Activated CD8-positive, alpha-beta memory T cell treated with anti-CD3 and anti-CD28 coated beads, Interleukin-2, amount 50 U/mL, for 1 hour (primary cell): Measurements from ENCODE around the gene KDM1B.
A peak's percentile ranks its signal among the peaks of the same experiment; 100 is the strongest.

Experiments
- DNase-seq: peaks from one replicate; pipeline ENCODE4 v3.0.0-alpha.2; 2020; ENCODE audit errors: extremely low read depth

The KDM1B gene

DNA sequence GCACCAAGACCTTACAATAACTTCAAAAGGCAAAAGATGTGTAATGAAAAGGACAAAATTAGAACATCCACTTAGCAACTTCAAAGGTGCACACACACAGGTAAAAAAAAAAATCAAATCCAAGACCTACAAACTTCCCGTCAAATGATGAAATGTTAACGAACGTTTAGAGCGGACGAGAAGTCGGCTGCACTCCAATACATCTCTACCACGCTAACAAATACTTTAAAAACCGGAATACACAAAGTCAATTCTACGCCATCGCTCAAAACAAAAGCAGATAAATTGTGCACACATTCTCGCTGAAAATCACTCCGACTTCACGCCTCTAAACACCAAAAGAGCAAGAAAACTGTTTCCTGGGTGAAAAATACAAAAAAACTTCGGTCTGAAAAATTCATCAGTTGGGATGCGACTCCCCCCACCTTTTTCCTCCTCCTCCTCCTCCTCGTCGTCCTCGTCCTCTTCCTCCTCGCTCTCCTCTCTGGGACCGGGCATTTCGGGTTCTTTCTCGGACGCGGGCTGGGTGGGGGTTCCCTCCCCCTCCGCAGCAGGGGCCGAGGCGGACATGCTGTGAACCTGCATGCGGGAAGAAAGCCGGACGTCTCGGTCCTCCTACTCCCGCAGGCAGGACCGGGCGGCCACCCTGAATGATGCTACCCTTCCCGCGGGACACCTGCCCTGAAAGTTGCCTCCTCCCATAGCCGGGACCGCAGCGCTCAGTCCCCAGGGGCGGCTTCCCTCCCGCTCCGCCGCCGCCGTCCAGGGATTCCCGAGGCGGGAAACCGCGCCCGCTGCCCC lies 108.4 kb downstream of the KDM1B start:
- DNase-seq, result no peak

GRCh38 chr6:18264219-18264922 lies 109.1 kb downstream of the KDM1B start, which contains the start of gene DEK:
TSS of gene DEK (minus strand) at chr6:18264530. CDS start at chr6:18263987, 543 bp downstream.
- peak; percentile 77 for DNase-seq

DNA sequence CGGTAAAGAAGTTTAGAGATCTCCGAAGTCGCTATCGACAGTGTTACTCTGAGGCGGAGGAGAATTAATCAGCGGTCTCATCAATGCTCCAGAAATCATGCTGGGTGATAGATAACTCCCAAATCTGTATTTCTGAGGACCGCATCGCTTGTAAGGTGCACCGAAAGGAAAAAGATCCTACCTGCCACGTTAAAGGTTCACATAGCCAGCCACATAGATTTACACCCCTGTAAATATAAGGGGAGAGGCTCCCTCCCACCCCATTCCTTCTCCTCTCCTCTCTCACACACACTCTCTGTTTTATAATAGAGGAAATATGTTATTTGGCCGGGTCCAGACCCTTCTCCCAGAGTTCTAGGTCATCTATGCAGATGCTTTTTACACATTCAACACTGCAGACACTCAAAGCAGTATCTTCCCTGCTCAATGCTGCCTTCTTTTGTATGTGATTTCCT lies 109.7 kb downstream of the KDM1B start:
- no peak for DNase-seq

DNA sequence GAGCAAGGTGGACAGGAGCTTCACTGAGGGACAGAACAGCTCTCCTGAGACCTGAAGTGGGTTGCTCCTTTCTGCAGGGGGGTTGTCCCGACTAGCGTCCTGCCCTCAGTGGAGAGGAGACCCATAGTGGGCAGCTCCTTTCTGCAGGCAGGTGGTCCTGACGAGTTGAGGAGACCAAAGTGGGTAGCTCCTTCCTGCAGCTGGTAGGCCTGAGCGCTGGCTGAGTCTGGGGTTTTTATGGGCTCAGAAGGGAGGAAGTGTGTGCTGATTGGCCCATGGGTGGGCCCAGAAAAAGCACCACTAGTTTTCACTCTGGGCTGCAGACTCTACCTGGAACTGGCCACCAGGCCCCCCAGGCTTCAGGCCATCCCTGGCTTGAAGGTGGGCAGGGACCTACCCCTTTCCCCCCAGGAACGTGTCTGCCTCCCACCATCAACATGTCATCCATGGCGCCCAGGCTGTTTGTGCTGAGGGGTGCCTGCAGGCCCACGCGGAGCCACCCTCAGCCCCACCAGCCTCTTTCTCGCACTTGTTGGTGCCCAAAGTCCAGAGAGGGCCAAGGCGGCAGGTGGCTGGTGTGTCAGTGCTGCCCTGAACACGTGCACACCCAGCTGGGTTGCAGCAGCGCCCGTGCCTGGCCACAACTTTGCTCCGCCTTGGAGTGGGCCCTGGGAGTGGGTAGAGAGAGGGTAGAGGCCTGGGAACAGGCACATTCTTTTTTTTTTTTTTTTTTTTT lies 110.7 kb downstream of the KDM1B start:
- no peak for DNase-seq

DNA sequence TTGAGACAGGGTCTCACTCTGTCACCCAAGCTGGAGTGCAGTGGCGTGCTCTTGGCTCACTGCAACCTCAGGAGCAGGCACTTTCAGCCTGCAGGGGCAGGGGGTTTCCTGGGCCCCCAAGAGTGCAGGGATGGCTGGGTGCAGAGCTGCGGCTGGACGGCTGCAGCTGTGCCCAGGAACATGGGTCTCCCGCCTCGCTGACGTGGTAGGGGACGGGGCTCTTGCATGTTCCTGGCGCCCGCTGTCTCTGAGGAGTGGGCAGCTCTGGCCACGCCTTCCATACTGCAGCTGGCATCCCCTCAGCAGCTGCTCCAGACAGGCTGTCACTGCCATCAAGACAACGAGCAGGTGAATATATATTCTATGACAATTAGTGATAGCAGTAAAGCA lies 111.3 kb downstream of the KDM1B start:
- DNase-seq, result no peak

DNA sequence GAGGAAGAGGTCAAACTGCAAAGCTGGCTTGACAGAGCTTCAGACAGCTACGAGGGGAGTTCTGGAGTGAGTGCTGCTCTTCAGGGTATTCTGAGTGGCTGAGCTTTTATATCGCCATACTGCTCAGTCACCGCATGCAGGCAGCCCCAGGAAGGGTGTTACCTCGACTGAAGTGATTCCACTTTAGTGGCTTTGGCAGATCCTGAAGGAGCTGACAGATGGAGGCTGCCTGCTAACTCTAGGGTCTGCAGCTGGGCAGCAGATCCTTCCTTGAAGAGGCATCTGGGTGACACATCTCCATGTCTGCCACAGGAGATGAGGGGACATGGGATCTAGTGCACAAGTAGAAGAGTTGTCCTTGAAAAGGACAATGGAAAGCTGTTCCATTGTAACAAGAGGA lies 112.8 kb downstream of the KDM1B start:
- no peak for DNase-seq

GRCh38 chr6:18269253-18269652 lies 114.0 kb downstream of the KDM1B start:
- no peak for DNase-seq

DNA sequence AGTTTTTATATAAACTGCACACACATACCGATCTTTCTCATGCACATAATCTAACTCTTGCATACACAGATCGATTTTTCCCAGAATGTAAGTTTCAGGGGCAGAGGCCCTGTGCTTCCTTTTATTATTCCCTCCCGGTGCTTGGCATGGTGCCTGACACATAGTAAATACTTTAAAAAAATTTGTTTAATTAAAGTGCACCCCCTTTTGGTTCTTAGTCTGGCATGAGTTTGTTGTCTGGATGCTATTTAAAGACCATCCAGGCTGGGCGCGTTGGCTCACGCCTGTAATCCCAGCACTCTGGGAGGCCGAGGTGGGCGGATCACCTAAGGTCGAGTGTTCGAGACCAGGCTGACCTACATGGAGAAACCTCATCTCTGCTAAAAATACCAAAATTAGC lies 114.5 kb downstream of the KDM1B start:
- no peak for DNase-seq

GRCh38 chr6:18270216-18270615 lies 115.0 kb downstream of the KDM1B start:
- no peak for DNase-seq
